Iris pigment epithelial cell (primary cell): ENCODE results near the gene ERFL.

Experiments
- DNase-seq: peaks from one replicate; pipeline ENCODE4 v3.0.0-alpha.2; 2011; ENCODE audit warnings: low read depth

ERFL gene

DNA sequence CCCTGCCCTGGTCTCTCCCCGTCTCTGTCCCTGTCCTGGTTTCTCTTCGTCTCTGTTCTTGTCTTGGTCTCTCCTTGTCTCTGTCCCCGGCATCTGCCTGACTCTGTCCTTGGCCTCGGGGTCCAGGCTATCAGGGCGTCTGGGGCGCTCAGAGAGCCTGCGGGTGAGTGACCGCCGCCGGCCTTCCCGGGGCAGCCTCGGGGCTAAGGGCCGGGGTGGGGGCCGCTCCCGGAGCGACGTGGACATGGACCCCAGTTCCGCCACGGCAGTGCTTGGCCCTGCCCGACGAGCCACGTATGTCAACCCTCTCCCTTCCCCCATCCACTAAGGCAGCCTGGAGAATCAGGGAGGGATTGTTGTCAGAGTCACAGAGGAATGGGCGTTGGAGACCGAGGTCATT is 30.4 kb downstream of the ERFL start:
- no peak for DNase-seq

DNA sequence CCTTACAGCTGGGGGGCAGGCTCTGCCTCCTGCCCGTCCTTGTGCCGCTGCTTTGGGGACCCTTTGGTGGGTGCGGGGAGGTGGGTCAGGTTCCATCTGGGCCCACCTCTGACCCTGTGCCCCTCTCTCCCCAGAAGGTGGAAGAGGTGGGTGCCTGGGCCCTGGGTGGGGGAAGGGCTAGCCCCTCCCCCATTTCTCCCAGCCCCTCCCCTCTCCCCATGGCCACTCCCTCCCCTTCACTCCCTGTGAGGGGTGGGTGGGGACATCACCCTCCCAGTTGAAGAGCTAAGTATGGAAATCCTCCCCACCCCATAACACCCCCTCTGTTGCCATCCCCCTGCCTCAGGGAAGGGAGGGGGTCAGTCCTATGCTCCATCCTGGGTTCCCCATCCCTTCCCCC is 31.1 kb downstream of the ERFL start:
- no peak for DNase-seq

DNA sequence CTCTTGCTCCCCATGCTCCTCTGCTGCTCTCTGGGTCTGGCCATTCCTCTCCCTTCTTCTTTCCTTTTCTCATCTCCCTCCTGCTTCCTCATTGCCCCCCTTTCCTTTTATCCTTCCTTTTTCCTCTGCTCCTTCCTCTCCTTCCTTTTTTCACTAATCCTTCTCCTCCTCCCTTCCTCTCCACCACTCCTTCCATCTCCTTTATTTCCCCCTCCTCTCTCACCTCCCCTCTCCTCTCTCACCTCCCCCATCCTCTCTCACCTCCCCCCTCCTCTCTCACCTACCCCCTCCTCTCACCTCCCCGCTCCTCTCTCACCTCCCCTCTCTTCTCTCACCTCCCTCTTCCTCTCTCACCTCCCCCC is 31.7 kb downstream of the ERFL start:
- DNase-seq, result no peak

DNA sequence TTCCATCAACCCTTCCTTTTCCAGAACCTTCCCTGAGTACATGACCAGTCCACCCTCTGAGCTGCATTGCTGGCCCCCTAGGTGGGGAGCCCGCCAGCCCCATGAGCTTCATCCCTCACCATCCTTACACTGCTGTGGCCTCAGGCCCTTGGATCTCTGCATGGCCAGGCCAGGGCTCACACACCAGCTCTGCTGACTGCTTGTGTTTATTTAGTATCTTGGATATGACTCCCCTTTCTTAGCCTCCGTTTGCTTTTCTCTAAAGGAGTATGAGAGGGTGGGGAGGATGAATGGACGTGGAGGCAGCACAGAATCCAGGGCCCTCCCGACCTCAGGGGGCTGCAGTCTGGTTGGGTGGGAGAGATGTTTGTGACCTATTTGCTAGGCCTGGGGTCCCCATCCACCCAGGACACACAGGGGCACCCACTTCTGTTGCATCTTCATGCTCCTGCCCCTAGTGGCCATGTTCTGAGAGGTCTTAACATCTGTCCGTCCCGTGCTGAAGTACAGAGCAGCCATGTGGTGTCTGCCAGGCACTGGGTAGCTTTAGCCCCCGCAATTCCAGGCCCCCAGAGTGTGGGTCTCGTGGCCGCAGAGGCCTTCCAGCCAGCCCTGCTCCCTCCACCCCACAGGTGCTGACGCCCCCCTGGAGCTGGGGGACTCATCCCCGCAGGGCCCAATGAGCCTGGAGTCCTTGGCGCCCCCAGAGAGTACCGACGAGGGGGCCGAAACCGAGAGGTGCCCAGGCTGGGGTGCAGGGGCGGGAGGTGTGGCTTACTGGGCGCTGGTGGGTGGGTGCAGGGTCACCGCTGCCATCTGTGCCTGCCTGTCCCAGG is 32.3 kb downstream of the ERFL start:
- no peak for DNase-seq

DNA sequence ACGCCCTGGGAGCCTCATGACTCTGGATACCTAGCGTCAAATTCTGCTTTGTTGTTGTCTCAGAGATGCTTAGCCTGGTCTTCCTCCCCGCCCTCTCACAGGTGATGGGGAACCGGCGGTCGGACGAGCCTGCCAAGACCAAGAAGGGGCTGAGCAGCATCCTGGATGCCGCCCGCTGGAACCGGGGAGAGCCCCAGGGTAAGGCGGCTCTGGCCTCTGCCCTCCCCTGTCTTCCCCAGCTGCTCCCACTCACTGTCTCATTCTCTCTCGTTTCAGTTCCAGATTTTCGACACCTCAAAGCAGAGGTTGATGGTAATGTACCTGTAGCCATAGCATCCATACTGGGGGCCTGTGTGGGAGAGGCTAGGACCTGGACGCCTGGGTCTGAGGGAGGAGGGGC is 33.9 kb downstream of the ERFL start:
- no peak for DNase-seq

DNA sequence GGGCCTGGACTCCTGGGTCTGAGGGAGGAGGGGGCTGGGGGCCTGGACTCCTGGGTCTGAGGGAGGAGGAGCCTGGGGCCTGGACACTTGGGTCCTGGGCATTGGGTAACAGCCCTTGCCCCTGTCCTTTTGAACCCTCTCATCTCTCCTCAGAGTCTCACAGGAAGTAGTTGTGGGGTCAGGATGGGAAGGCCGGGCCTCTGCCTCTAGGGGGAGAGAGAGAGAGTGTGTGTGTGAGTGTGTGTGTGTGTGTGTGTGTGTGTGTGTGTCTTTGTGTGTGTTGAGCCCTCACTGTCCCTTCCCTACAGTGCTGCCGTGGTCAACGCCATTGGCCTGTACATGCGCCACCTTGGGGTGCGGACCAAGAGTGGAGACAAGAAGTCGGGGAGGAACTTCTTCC is 34.4 kb downstream of the ERFL start:
- DNase-seq, result peak; percentile 44

DNA sequence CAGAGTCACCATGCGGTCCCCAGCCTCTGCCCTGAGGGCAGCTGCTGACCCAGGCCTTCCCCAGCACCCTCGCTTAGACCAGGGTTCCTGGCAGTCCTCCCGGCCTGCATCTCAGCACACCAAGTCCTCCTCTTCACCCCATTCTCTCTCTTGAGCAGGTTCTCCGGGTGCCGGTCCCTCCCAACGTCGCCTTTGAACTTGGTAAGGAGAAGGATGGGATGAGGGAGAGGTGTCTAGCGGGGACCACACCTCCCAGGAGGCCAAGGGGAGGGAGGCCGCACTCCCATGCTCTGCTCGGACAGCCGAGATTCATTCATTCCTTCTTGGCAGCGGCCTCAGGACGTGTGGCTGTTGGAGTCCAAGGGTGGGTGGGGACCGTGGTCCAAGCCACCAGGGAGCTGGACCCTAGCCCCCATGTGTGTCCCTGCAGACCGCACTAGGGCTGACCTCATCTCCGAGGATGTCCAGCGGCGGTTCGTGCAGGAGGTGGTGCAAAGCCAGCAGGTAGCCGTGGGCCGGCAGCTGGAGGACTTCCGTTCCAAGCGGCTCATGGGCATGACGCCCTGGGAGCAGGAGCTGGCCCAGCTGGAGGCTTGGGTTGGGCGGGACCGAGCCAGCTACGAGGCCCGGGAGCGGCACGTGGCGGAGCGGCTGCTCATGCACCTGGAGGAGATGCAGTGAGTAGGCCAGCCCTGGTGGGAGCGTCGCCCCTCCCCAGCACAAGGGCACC is 35.9 kb downstream of the ERFL start:
- DNase-seq, result no peak

DNA sequence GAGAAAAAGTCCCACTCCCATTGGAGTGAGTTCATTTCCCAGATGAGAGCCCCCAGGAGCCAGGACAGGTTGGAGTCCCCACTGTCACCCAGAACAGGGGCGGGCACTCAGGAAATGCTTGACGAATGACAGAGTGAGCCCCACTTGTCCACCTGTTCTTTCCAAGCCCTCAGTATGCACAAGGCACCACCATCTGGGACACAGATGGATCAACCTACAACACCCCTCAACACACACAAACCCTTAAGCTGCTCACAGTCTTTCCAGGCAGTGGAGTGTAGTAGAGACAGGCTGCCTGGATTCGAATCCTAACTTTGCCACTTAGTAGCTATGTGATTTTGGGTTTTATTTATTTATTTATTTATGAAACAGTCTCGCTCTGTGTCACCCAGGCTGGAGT is 37.3 kb downstream of the ERFL start:
- no peak for DNase-seq

DNA sequence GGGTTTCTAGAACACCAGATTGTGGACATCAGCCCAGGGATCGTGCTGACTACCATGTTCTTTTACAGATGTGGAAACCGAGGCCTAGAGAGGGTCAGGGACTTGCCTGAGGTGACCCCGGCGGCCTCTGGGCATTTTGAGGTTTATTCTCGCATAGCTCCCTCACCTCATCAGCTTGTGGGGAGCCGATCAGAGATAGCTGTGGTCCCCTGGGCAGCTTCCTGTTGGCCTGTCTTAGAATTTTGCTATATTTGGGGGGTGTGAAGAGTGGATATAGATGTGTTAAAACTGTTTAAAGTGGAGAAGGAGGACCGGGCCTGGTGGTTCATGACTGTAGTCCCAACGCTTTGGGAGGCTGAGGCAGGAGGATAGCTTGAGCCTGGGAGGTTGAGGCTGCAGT is 38.4 kb downstream of the ERFL start:
- DNase-seq, result no peak

DNA sequence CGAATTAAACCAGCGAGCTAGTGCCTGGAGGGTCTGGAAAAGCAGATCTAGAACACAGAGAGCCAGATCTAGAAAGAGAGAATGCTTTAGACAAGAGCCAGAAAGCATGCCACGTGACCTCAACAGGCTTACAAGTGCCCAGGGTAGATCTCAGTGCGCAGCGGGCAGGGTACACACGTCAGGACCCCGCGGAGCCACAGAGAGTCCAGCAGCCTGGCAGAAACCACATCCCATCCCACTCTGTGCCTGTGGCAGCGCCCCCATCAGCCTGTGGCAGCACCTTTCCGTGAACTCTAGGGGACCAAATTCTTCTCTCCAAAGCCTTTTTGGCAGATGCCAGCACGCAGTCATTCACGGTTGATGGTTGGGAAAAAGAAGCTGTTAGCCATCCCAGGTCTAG is 39.3 kb downstream of the ERFL start:
- DNase-seq, result no peak

DNA sequence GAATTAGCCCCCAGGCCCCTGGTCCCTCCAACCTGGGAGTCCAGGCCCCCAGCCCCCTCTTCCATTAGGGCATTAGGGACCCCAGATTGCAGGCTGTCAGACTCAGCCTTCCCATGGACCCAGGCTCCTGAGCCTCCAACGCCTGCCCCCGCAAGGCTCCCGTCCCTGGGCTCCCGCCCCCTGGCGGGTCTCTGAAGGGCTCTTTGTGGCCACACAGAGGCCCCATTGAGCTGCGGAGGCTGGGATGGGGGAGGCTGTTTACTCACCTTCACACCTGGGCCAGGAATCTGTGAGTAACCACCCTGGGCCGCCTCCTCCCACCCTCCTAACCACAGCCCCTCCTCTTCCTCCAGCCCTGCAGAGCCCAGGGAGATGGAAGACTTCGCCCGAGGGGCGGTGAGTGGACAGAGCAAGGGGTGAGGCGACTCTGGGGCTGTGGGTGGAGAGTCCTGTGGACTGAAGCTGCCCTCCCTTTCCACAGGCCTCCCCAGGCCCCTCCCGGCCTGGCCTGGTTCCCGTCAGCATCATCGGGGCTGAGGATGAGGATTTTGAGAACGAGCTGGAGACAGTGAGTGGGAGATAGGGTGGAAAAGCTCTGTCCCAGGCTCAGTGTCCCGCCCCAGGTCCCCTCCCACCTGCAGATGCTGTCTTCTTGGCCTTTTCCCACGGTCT is 40.4 kb downstream of the ERFL start:
- peak; percentile 60 for DNase-seq

DNA sequence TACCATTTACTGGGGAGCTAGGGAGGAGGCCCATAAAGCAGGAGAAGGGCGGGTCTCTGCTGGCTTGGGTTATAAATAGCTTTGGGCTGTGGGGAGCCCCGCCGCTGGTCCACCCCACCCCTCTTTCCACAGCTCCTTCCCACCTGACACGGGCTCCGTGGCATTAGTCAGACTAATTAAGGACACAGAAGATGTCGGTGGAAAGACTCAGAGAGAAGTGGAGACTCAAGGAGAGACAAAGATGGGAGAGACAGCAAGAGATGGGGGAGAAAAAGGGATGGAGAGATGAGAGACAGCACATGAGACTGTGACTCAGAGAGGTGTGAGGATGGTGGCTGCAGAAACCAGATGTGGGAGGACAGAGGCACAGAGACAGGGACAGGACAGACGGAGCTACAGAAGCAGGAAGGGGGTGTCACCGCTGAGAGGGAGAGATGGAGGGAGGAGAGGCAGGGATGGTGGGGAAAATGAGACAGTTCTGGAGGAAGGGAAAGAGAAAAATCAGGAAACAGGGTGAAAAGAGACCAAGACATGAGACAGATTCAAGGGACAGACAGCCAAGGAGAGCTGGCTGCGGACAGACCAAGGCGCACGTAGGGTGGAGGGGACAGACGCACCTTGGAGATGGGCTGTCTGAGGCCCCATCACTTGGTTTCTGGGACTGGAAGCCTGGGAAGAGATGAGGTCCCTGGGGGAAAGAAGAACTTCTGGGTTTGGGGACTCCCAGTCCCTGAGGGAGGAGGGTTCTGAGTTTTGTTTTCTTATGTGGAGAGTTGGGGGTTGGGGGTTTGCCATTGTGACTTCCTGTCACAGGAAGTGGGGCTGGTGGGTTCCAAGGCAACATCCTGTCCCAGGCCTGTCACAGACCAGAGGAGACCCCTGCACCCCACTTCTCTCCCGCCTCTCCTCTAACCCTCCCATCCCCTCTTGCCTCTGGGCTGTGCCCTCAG is 41.2 kb downstream of the ERFL start:
- DNase-seq, result no peak

DNA sequence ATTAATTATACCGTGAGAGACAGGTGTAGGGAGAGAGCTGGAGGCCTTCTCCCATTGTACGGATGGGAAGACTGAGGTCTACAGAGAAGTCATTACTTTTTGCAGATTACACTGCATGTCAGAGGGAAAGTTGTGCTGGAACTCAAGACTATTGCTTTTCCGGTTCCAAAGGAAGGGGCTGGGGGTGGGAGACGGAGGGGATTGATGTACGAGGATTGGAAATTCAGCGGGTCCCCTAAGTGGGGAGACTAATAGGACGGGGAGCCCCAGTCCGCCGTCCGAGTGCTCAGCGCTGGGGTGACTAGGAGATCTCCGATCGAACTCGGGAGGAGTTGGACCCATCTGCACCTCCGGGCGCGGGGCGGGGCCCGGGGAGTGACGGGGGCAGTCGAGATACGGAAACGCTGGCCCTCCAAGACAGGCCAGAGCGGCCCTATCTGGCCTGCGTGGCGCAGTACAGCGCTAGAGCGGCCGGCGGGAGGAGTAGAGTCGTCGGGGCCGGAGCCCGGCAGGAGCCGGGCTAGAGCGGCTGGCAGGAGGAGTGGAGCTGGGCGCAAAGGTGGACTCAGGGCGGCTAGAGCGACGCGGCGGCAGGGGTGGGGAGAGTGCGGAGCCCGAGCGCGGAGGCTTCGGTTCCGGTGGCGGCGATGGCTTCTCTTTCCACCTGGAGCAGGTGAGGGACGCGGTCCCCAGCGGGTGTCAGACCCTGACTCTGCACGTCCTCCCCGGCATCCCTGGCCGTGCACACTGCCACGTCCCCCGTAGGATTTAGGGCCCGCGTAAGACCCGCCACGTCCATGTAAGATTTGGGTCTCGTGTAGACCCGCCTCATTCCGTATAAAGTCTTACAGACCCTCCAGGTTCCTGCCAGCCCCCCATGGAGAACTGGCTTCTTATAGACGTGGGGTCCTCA is 44.2 kb downstream of the ERFL start:
- DNase-seq, result peak; percentile 98

DNA sequence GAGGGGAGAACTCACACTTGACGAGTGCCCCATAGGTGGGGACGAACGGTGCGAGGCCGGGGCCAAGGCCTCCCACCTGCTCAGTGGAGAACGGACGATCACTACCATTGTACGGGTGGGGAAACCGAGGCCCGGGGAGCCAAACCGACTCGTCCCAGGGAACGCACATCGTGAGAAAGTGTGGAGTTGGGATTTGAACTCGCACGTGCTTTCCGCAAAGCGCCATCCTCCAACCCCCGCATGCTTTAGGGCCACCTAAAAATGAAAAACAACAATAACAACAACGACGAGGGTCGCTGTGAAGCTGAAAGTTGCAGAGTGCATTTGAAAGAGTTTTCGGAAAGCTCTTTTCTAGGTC is 44.8 kb downstream of the ERFL start:
- DNase-seq, result no peak

DNA sequence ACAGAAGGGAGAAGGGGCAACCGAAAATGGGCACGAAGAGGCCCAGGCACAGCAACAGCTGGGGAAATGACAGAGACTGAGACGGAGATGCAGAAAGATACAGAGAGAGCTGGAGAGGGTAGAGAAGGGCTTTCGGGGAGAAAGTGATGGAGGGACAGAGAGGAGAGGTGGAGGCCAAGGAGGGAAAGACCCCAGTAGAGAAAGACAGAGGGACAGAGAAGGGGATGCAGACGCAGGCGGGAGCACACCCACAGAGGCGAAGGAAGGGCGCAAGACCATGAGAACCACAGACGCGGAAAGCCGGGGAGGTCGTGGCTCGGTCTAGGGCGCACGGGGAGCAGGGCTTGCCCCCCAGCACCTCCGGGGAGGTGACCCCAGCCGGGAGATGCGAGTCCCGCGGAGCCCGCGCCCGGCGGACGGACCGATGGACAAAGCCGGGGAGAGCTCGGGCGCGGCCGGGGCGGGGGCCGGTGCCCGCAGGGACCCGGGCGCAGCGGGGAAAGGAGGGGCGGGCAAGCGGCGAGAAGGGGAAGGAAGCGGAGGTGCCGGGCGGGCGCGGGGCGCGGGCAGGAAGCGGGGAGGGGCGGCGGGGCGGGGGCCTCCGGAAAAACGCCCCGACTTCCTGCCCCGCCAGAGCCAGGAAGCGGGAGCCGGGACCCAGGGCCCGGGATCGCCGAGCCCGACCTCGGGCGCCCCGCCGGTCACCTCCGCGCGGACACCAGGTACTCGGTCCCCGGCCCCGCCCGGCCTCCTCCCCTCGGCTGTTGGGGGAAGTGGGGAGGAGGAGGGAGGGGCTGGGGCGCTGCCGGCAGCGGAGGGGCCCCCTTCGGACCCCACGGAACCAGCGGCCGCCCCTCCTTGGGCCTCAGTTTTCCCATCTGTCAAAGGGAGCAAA is 45.4 kb downstream of the ERFL start, which contains the start of gene ARHGEF1:
ARHGEF1 (plus strand) TSS at position 617 of the 895 bp plus-strand sequence. CDS start 4,899 bp downstream, outside the sequence.
- no peak for DNase-seq

DNA sequence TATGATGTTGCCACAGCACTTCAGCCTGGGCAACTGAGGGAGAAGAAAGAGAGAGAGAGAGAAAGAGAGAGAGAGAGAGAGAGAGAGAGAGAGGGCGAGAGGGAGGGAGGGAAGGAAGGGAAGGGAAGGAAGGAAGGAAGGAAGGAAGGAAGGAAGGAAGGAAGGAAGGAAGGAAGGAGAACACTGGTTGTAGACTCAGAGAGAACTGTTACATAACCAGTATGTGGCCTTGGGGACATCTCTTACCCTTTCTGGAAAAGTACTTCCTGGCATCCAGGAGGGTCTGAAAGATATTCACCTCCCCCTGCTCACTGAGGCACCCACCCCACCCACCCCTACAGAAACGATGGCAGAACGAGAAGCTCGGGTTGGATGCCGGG is 47.9 kb downstream of the ERFL start:
- DNase-seq, result no peak

DNA sequence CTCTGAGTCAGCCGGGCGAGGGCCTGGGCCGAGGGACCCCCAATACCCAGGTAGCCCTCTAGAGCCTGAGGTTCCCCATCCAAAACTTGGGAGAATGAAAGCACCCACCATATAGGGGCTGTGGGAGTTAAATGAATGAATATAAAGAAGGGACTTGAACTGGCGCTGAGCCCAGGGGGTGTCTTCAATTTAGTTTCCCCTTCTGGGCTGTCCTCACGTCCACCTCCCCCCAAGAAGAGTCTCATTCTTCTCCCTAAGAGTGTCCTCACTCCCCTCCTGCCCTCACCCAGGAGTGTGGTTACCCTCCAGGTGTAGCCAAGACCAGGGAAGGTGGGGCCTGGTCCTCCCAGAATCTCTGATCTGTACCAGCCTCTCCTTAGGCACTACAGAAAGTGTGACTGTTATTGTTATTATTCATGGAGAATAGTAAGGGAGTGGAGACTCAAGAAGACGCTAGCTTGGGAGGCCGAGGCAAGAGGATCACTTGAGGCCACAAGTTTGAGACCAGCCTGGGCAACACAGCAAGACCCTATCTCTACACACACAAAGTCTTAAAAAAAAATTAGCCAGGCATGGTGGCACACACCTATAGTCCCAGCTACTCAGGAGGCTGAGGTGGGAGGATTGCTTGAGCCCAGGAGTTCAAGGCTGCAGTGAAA is 48.5 kb downstream of the ERFL start:
- DNase-seq, result no peak

DNA sequence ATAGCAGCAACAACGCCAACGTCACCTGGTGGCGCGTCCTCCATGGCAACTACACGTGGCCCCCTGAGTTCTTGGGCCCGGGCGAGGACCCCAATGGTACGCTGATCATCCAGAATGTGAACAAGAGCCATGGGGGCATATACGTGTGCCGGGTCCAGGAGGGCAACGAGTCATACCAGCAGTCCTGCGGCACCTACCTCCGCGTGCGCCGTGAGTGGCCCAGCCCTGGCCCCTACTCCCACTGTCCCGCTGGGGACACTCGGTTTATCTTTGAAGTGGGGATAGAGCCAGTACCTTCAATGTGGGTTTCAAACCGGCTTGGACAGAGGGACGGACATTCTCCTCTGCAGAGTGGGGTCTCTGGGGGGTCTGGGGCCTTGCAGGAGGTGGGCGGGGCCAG is 49.2 kb downstream of the ERFL start:
- DNase-seq, result no peak
